ENCODE results near the gene ID1.

GRCh38 chr20:31638816-31639215 lies 33.7 kb downstream of the ID1 start:
- TF ChIP-seq CTCF (IDR thresholded peaks at IDR 0.05) = no peak
- no peak for TF ChIP-seq POLR2A (IDR thresholded peaks at IDR 0.05)

All from thyroid gland (tissue), 4 donors.